ENCODE data around the gene AK5.
A peak's percentile ranks its signal among the peaks of the same experiment; 100 is the strongest.

The AK5 gene

GRCh38 chr1:77476475-77476874 is 194.7 kb downstream of the AK5 start:
- no peaks in the 10 kb centered on the region for H3K27me3 ChIP-seq
- no peak for TF ChIP-seq CTCF (IDR thresholded peaks at IDR 0.05)
- no peaks in the 10 kb centered on the region for H3K36me3 ChIP-seq
- peaks cover 10 to 16% of the 10 kb centered on the region in 2 experiments for H3K4me1 ChIP-seq (ENCODE audit: control insufficient read depth in 1 of 2, insufficient read depth in 1 of 2, low read depth in 1 of 2, low read length in 1 of 2)
- H3K4me3 ChIP-seq (ENCODE audit: low read depth in 1 of 2, low read length in 1 of 2): no peak overlapping the region
- peak overlapping the region; percentile 39 for H3K27ac ChIP-seq
- H3K9me3 ChIP-seq: no peaks in the 10 kb centered on the region

- no peak for TF ChIP-seq CTCF (IDR thresholded peaks at IDR 0.05)
- no peak overlapping the region for H3K27ac ChIP-seq
- H3K9me3 ChIP-seq: no peaks in the 10 kb centered on the region
- H3K27me3 ChIP-seq: no peaks in the 10 kb centered on the region
- H3K4me3 ChIP-seq (ENCODE audit: low read depth in 1 of 2, low read length in 1 of 2): no peak overlapping the region
- no peaks in the 10 kb centered on the region for H3K4me1 ChIP-seq (ENCODE audit: control insufficient read depth in 1 of 2, insufficient read depth in 1 of 2, low read depth in 1 of 2, low read length in 1 of 2)
- H3K36me3 ChIP-seq: no peaks in the 10 kb centered on the region
Measured at GRCh38 chr1:77484334-77484733, 202.5 kb downstream of the AK5 start.

GRCh38 chr1:77484926-77485325 is 203.1 kb downstream of the AK5 start:
- no peaks in the 10 kb centered on the region for H3K4me1 ChIP-seq (ENCODE audit: control insufficient read depth in 1 of 2, insufficient read depth in 1 of 2, low read depth in 1 of 2, low read length in 1 of 2)
- no peaks in the 10 kb centered on the region for H3K36me3 ChIP-seq
- no peak for TF ChIP-seq CTCF (IDR thresholded peaks at IDR 0.05)
- no peaks in the 10 kb centered on the region for H3K27me3 ChIP-seq
- H3K9me3 ChIP-seq: no peaks in the 10 kb centered on the region
- H3K27ac ChIP-seq: no peak overlapping the region
- H3K4me3 ChIP-seq (ENCODE audit: low read depth in 1 of 2, low read length in 1 of 2): no peak overlapping the region

- Histone ChIP-seq H3K36me3 (no peaks in the 10 kb centered on the region), H3K27me3 (no peaks in the 10 kb centered on the region), H3K4me3 (ENCODE audit: low read depth in 1 of 2, low read length in 1 of 2) (no peak overlapping the region), H3K4me1 (ENCODE audit: control insufficient read depth in 1 of 2, insufficient read depth in 1 of 2, low read depth in 1 of 2, low read length in 1 of 2) (no peaks in the 10 kb centered on the region), H3K27ac (no peak overlapping the region), H3K9me3 (no peaks in the 10 kb centered on the region)
- no peak for TF ChIP-seq CTCF (IDR thresholded peaks at IDR 0.05)
Measured at GRCh38 chr1:77487631-77488030, 205.8 kb downstream of the AK5 start.

GRCh38 chr1:77489910-77490309 is 208.1 kb downstream of the AK5 start:
- Histone ChIP-seq H3K27me3 (no peaks in the 10 kb centered on the region), H3K9me3 (no peaks in the 10 kb centered on the region), H3K4me3 (ENCODE audit: low read depth in 1 of 2, low read length in 1 of 2) (no peak overlapping the region), H3K4me1 (ENCODE audit: control insufficient read depth in 1 of 2, insufficient read depth in 1 of 2, low read depth in 1 of 2, low read length in 1 of 2) (no peaks in the 10 kb centered on the region), H3K36me3 (no peaks in the 10 kb centered on the region), H3K27ac (no peak overlapping the region)
- no peak for TF ChIP-seq CTCF (IDR thresholded peaks at IDR 0.05)

GRCh38 chr1:77494026-77494425 is 212.2 kb downstream of the AK5 start:
- Histone ChIP-seq H3K9me3 (no peaks in the 10 kb centered on the region), H3K4me1 (ENCODE audit: control insufficient read depth in 1 of 2, insufficient read depth in 1 of 2, low read depth in 1 of 2, low read length in 1 of 2) (no peaks in the 10 kb centered on the region), H3K27ac (no peak overlapping the region), H3K4me3 (ENCODE audit: low read depth in 1 of 2, low read length in 1 of 2) (no peak overlapping the region), H3K36me3 (no peaks in the 10 kb centered on the region), H3K27me3 (no peaks in the 10 kb centered on the region)
- TF ChIP-seq CTCF (IDR thresholded peaks at IDR 0.05): no peak
